Uterus (tissue), 4 donors: ENCODE measurements around the gene ADAMTS12. TPM values are rescaled to one million over a fixed set of nuclear protein-coding genes. Genes with fewer than 3 reads are reported as not detected.

Experiments
- DNase-seq, 2 donors: peaks; one replicate each; pipeline ENCODE4 v3.0.0-alpha.2; 2019 to 2020
- H3K27ac ChIP-seq, 2 donors: fragments of 200-600 bp; sonication (generic); 1 replicate in 1 of 2; 2 replicates in 1 of 2; pipeline ENCODE4 v1.5.1; 2016 to 2018
- H3K27me3 ChIP-seq, 2 donors: fragments of 200-600 bp; sonication (generic); one replicate each; pipeline ENCODE4 v1.5.1; 2018 to 2019; ENCODE audit warnings: control low read depth in 1 of 2
- H3K36me3 ChIP-seq, 2 donors: fragments of 200-600 bp; sonication (generic); one replicate each; pipeline ENCODE4 v1.5.1; 2019; ENCODE audit warnings: control low read depth in 1 of 2
- H3K4me1 ChIP-seq, 2 donors: fragments of 200-600 bp; sonication (generic); one replicate each; pipeline ENCODE4 v1.5.1; 2018 to 2019; ENCODE audit warnings: control low read depth in 1 of 2
- H3K4me3 ChIP-seq, 2 donors: fragments of 200-600 bp; sonication (generic); 1 replicate in 1 of 2; 2 replicates in 1 of 2; pipeline ENCODE4 v1.5.1; 2018 to 2019; ENCODE audit warnings: mild to moderate bottlenecking in 1 of 2
- H3K9me3 ChIP-seq, 2 donors: fragments of 200-600 bp; sonication (generic); one replicate each; pipeline ENCODE4 v1.5.1; 2019; ENCODE audit warnings: control low read depth in 1 of 2
- CTCF ChIP-seq, 4 experiments: fragments of 200-600 bp in 2 of 4; fragments of 450-650 bp in 2 of 4; sonication (generic) in 2 of 4; IDR thresholded peaks; one replicate each; pipeline ENCODE4 v1.5.1; 2016 to 2019; ENCODE audit warnings: antibody characterized with exemption in 4 of 4, mild to moderate bottlenecking in 2 of 4, moderate library complexity in 1 of 4
- POLR2A ChIP-seq, 2 donors: fragments of 450-650 bp; IDR thresholded peaks; one replicate each; pipeline ENCODE4 v1.6.1; 2016; ENCODE audit warnings: antibody characterized with exemption in 2 of 2, mild to moderate bottlenecking in 1 of 2, moderate library complexity in 1 of 2
- intact Hi-C: fragments of 100-400 bp; cut with DNase I; formaldehyde crosslinking; loops from one replicate; pipeline ENCODE4 v1.15.1; 2023; ENCODE audit warnings: low total_unique reads
- total RNA-seq, 4 donors: library from RNA; depleted of rRNA in 3 of 4; stranded (reverse); fragments of >200 nt in 3 of 4; gene quantifications; one replicate each; pipeline versions ENCODE4 v1.1.0 to v1.2.4, GENCODE V29; 2014 to 2023
- donor health status: DM: yes; HTN: yes; CAD: no.

ADAMTS12 gene
- 10 to 100 TPM in 2 of 4 donors, 1 to 10 TPM in 1, under 1 TPM in 1; 0.51 to 37.5 (median 15.6) TPM for total RNA-seq

GRCh38 chr5:33891788-33892619, at the start of gene ADAMTS12:
Gene ADAMTS12, minus strand, starts transcription at chr5:33891990. Its CDS starts 134 bp downstream, at chr5:33891856.
- Histone ChIP-seq H3K27ac (peak within 1 kb of the TSS; percentile 45 to 88), H3K27me3 (no peaks in the 10 kb centered on the region), H3K4me1 (no peaks in the 10 kb centered on the region), H3K4me3 (peak within 1 kb of the TSS; percentile 23 to 37), H3K9me3 (no peaks in the 10 kb centered on the region), H3K36me3 (no peaks in the 10 kb centered on the region)
- no peak for TF ChIP-seq POLR2A (IDR thresholded peaks at IDR 0.05)
- TF ChIP-seq CTCF (IDR thresholded peaks at IDR 0.05): no peak
- DNase-seq: peak; percentile 63 to 75
- intact Hi-C loops: no loop called here

- peaks cover 8 to 18% of the 10 kb centered on the region in 2 donors for H3K27me3 ChIP-seq
- no peak overlapping the region for H3K4me3 ChIP-seq
- no peaks in the 10 kb centered on the region for H3K36me3 ChIP-seq
- DNase-seq: no peak
- TF ChIP-seq POLR2A (IDR thresholded peaks at IDR 0.05) (no peak), CTCF (IDR thresholded peaks at IDR 0.05) (no peak)
- no peak overlapping the region for H3K27ac ChIP-seq
- peaks cover 0 to 7% of the 10 kb centered on the region in 2 donors for H3K4me1 ChIP-seq
- no peaks in the 10 kb centered on the region for H3K9me3 ChIP-seq
- intact Hi-C loops: no loop called here
Measured at GRCh38 chr5:33941090-33941489, 49.3 kb upstream of the ADAMTS12 start.

- H3K27me3 ChIP-seq: peaks cover 8 to 23% of the 10 kb centered on the region in 2 donors
Measured at GRCh38 chr5:33939556-33940262, 47.9 kb upstream of the ADAMTS12 start.

GRCh38 chr5:33938881-33939280, 47.1 kb upstream of the ADAMTS12 start:
- H3K4me1 ChIP-seq: peaks cover 0 to 7% of the 10 kb centered on the region in 2 donors
- no peaks in the 10 kb centered on the region for H3K36me3 ChIP-seq
- intact Hi-C loops: loop anchor here (10.0 kb wide), 1 partner anchor 494 kb away; the partner anchor contains the start of gene TARS1
- H3K4me3 ChIP-seq: no peak overlapping the region
- TF ChIP-seq CTCF (IDR thresholded peaks at IDR 0.05): no peak
- TF ChIP-seq POLR2A (IDR thresholded peaks at IDR 0.05): no peak
- no peak for DNase-seq
- no peaks in the 10 kb centered on the region for H3K9me3 ChIP-seq
- H3K27me3 ChIP-seq: peaks cover 8 to 23% of the 10 kb centered on the region in 2 donors
- no peak overlapping the region for H3K27ac ChIP-seq

More at GRCh38 chr5:33939556-33940262, 47.9 kb upstream of the ADAMTS12 start:
- H3K9me3 ChIP-seq: no peaks in the 10 kb centered on the region
- no peak for DNase-seq
- TF ChIP-seq POLR2A (IDR thresholded peaks at IDR 0.05): no peak
- no peak for TF ChIP-seq CTCF (IDR thresholded peaks at IDR 0.05)
- H3K4me1 ChIP-seq: peaks cover 0 to 7% of the 10 kb centered on the region in 2 donors
- H3K4me3 ChIP-seq: no peak overlapping the region
- H3K27ac ChIP-seq: no peak overlapping the region
- intact Hi-C loops: loop anchor here (10.0 kb wide), 1 partner anchor 495 kb away; the partner anchor contains the start of gene TARS1
- H3K36me3 ChIP-seq: no peaks in the 10 kb centered on the region

GRCh38 chr5:33938507-33938796, 46.7 kb upstream of the ADAMTS12 start:
- Histone ChIP-seq H3K27me3 (peaks cover 8 to 23% of the 10 kb centered on the region in 2 donors), H3K36me3 (no peaks in the 10 kb centered on the region), H3K4me3 (no peak overlapping the region), H3K4me1 (peaks cover 0 to 7% of the 10 kb centered on the region in 2 donors), H3K27ac (no peak overlapping the region), H3K9me3 (no peaks in the 10 kb centered on the region)
- intact Hi-C loops: loop anchor here (10.0 kb wide), 1 partner anchor 494 kb away; the partner anchor contains the start of gene TARS1
- no peak for TF ChIP-seq POLR2A (IDR thresholded peaks at IDR 0.05)
- TF ChIP-seq CTCF (IDR thresholded peaks at IDR 0.05): no peak
- no peak for DNase-seq
